GM06990 (cell line): ENCODE data around the gene SORBS1.

ENCODE experiments used
- DNase-seq: peaks from one replicate; pipeline ENCODE4 v3.0.0-alpha.2; 2011; ENCODE audit not compliant: insufficient read length; ENCODE audit errors: extremely low read depth
- H3K27me3 ChIP-seq: replicated peaks from 2 replicates; pipeline ENCODE4 v1.6.0; 2011; ENCODE audit warnings: low read length; ENCODE audit not compliant: control insufficient read depth, insufficient read depth
- H3K36me3 ChIP-seq: 2 replicates; pipeline ENCODE4 v1.5.1; 2011; ENCODE audit warnings: low read length; ENCODE audit not compliant: control insufficient read depth, insufficient read depth
- H3K4me3 ChIP-seq: replicated peaks from 2 replicates; pipeline ENCODE4 v1.5.1; 2011; ENCODE audit warnings: low read depth, mild to moderate bottlenecking, control low read depth, low read length
- CTCF ChIP-seq: IDR thresholded peaks from 2 replicates; pipeline ENCODE4 v1.5.1; 2011; ENCODE audit warnings: low read length, control low read depth, mild to moderate bottlenecking, inconsistent platforms; ENCODE audit not compliant: insufficient read depth, poor library complexity, severe bottlenecking

SORBS1 gene

DNA sequence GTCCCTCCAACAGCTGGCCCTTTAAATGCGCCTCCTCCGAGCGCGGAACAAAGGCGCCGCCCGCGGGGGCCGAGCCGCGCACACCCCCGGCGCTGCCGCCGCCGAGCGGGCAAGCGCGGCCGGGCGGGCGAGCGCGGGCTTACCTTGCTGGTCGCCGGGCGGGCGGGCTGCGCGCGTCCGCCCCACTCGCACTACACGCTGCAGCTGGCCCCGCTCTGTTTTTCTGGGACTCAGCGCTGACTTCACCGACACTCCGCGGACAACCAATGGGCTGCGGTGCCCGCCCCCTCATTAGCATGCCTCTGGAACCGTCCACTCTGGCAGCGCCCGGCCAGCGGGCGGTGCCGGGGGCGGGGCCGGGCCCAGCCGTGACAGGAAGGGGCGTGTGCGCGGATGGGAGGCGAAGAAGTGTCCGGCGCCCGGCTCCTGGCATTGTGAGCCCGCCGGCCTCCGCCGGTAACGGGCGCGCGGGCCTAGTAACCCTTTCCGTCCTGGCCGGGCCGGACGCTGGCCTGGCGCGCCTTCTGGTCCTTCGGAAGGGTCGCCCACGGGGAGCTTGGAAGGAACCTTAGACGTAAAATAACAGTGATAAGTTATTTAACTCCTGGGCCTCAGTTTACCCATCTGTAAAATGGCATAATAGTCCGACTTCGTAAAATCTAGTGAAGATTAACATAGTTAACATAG, at the start of gene SORBS1:
Gene SORBS1 (minus strand): TSS at position 195 of the 687 bp plus-strand sequence. CDS start 120,236 bp downstream, outside the sequence.
- no peaks in the 10 kb centered on the region for H3K36me3 ChIP-seq
- DNase-seq: peak; percentile 94
- TF ChIP-seq CTCF: no peak
- H3K4me3 ChIP-seq: peak within 1 kb of the TSS; percentile 76
- no peaks in the 10 kb centered on the region; the same call in 1 of the 2 replicates for H3K27me3 ChIP-seq

DNA sequence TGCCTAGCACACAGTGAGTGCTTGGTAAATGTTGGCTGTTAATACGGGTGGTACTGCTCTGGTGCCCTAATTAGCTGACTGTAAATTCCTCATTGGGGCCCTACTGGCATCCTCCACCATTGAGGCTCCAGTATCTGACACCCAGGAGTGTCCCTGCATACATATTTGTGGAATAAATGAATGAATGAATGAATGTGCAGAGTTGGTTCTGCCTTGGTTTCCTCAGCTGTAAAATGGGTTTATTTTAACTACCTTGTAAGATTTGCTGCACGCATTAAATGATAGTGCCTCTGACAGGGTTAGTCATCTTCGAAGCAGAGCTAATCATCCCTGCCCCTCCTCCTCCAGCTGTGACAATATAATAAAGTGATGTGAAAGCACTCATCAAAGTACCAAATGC, 49.6 kb upstream of the SORBS1 start:
- TF ChIP-seq CTCF: no peak
- no peaks in the 10 kb centered on the region for H3K27me3 ChIP-seq
- H3K36me3 ChIP-seq: peaks cover 44% of the 10 kb centered on the region
- no peak for DNase-seq
- H3K4me3 ChIP-seq: no peak overlapping the region

GRCh38 chr10:95606922-95607321, 45.8 kb upstream of the SORBS1 start:
- no peak for TF ChIP-seq CTCF
- H3K4me3 ChIP-seq: no peak overlapping the region
- H3K36me3 ChIP-seq: peaks cover 31% of the 10 kb centered on the region
- no peak for DNase-seq
- no peaks in the 10 kb centered on the region for H3K27me3 ChIP-seq

DNA sequence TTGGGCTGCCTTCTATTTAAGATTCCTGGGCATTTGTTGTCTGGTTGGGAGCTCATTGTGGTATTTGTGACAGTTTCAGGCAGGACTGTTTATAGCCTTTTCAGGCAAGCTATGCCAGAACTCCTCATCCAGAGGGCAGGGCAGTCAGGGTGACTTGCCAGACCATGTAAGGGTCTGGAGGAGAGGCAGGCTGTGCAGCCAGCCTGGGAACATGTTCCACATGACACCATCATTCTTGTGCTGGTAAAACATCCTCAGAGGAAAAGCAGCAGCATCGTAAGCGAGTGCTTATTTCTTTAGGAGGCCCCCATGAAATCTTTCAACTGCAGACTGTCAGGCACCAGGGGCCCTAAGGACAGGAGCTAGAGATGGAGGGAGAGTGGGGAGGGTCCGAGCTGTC, 44.0 kb upstream of the SORBS1 start:
- Histone ChIP-seq H3K4me3 (no peak overlapping the region), H3K27me3 (no peaks in the 10 kb centered on the region), H3K36me3 (peaks cover 19% of the 10 kb centered on the region)
- no peak for DNase-seq
- no peak for TF ChIP-seq CTCF

GRCh38 chr10:95604630-95605029, 43.5 kb upstream of the SORBS1 start:
- Histone ChIP-seq H3K36me3 (peaks cover 17% of the 10 kb centered on the region), H3K4me3 (no peak overlapping the region), H3K27me3 (no peaks in the 10 kb centered on the region)
- no peak for TF ChIP-seq CTCF
- DNase-seq: no peak
